SH-SY5Y (cell line): ENCODE data around the gene EEF1AKMT4.

Experiments
- GATA2 ChIP-seq: IDR thresholded peaks from 2 replicates; pipeline ENCODE4 v1.6.1; 2011; ENCODE audit warnings: mild to moderate bottlenecking, low read depth, low read length
- GATA3 ChIP-seq: IDR thresholded peaks from 2 replicates; pipeline ENCODE4 v1.6.1; 2011; ENCODE audit warnings: low read depth, mild to moderate bottlenecking, low read length, moderate library complexity

Gene EEF1AKMT4

GRCh38 chr3:184260724-184261269 is 11.3 kb downstream of the EEF1AKMT4 start:
- TF ChIP-seq GATA3 (no peak), GATA2 (no peak)

GRCh38 chr3:184261270-184261853 is 11.9 kb downstream of the EEF1AKMT4 start, which contains the start of gene CAMK2N2:
Gene CAMK2N2, minus strand, starts transcription at chr3:184261553. Its CDS starts 268 bp downstream, at chr3:184261285.
- TF ChIP-seq GATA2 (no peak), GATA3 (no peak)

GRCh38 chr3:184261854-184262763 is 12.6 kb downstream of the EEF1AKMT4 start:
- TF ChIP-seq GATA2 (no peak), GATA3 (no peak)

GRCh38 chr3:184262764-184263179 is 13.3 kb downstream of the EEF1AKMT4 start:
- no peak for TF ChIP-seq GATA2

GRCh38 chr3:184272269-184272668 is 22.8 kb downstream of the EEF1AKMT4 start:
- TF ChIP-seq GATA2: no peak
- no peak for TF ChIP-seq GATA3

- TF ChIP-seq GATA3 (no peak), GATA2 (no peak)
Measured at GRCh38 chr3:184275381-184275701, 25.9 kb downstream of the EEF1AKMT4 start.

GRCh38 chr3:184275961-184276910 is 26.8 kb downstream of the EEF1AKMT4 start, which contains the start of gene ECE2:
Gene ECE2, plus strand, starts transcription at chr3:184276022. Its CDS starts 132 bp downstream, at chr3:184276154.
- TF ChIP-seq GATA3 (no peak), GATA2 (no peak)

- TF ChIP-seq GATA2: no peak
Measured at GRCh38 chr3:184277366-184277765, 27.9 kb downstream of the EEF1AKMT4 start.

- TF ChIP-seq GATA2: no peak
- no peak for TF ChIP-seq GATA3
Measured at GRCh38 chr3:184282941-184283340, 33.5 kb downstream of the EEF1AKMT4 start.

GRCh38 chr3:184283681-184284080 is 34.2 kb downstream of the EEF1AKMT4 start:
- TF ChIP-seq GATA3: no peak
- no peak for TF ChIP-seq GATA2

GRCh38 chr3:184284696-184285095 is 35.2 kb downstream of the EEF1AKMT4 start:
- TF ChIP-seq GATA2 (no peak), GATA3 (no peak)

- TF ChIP-seq GATA2: no peak
- TF ChIP-seq GATA3: no peak
Measured at GRCh38 chr3:184289426-184289938, 40.0 kb downstream of the EEF1AKMT4 start.

- no peak for TF ChIP-seq GATA3
- TF ChIP-seq GATA2: no peak
Measured at GRCh38 chr3:184290331-184290730, 40.9 kb downstream of the EEF1AKMT4 start.
